Measurements from ENCODE around the gene SLC5A6.

Gene SLC5A6

GRCh38 chr2:27217173-27218121 is 5.4 kb upstream of the SLC5A6 start, which contains the start of gene CAD:
CAD (plus strand) TSS chr2:27217369; CDS start chr2:27217552, 183 bp downstream.
- no peak for DNase-seq (ENCODE audit: low read depth, low spot score)
- TF ChIP-seq FOXP2 (optimal IDR thresholded peaks at IDR 0.05; ENCODE audit: control extremely low read depth, extremely low read length, insufficient read depth) (no peak), POLR2AphosphoS5 (IDR thresholded peaks at IDR 0.05; ENCODE audit: borderline replicate concordance, low read depth, low read length) (peak; percentile 92)
- H3K9ac ChIP-seq (ENCODE audit: insufficient read length), result peak within 1 kb of the TSS; percentile 80
- no peaks in the 10 kb centered on the region for H3K9me3 ChIP-seq (ENCODE audit: low read depth, low read length)
- H3K4me3 ChIP-seq, result peak within 1 kb of the TSS; percentile 85
- H3K27ac ChIP-seq, result peak within 1 kb of the TSS; percentile 93
- peaks cover 61% of the 10 kb centered on the region for H3K36me3 ChIP-seq (ENCODE audit: insufficient read depth, low read length)

- Histone ChIP-seq H3K36me3 (ENCODE audit: insufficient read depth, low read length) (peaks cover 53% of the 10 kb centered on the region), H3K9ac (ENCODE audit: insufficient read length) (no peak overlapping the region), H3K4me3 (peak overlapping the region; percentile 85), H3K9me3 (ENCODE audit: low read depth, low read length) (no peaks in the 10 kb centered on the region), H3K27ac (peak overlapping the region; percentile 93)
- TF ChIP-seq POLR2AphosphoS5 (IDR thresholded peaks at IDR 0.05; ENCODE audit: borderline replicate concordance, low read depth, low read length) (no peak), EZH2 (IDR thresholded peaks at IDR 0.05) (no peak), FOXP2 (optimal IDR thresholded peaks at IDR 0.05; ENCODE audit: control extremely low read depth, extremely low read length, insufficient read depth) (no peak)
- DNase-seq (ENCODE audit: low read depth, low spot score), result no peak
These were observed 4.5 kb upstream of the SLC5A6 start for GRCh38 chr2:27216416-27217137.

- H3K27ac ChIP-seq, result peak overlapping the region; percentile 93
- H3K36me3 ChIP-seq (ENCODE audit: insufficient read depth, low read length), result peaks cover 40% of the 10 kb centered on the region
- DNase-seq (ENCODE audit: low read depth, low spot score), result no peak
These were observed 2.9 kb upstream of the SLC5A6 start for GRCh38 chr2:27214941-27215340.

GRCh38 chr2:27212626-27213471 is 781 bp upstream of the SLC5A6 start:
- peak overlapping the region; percentile 93 for H3K27ac ChIP-seq
- H3K4me3 ChIP-seq, result peak overlapping the region; percentile 80
- TF ChIP-seq EZH2 (IDR thresholded peaks at IDR 0.05) (no peak), FOXP2 (optimal IDR thresholded peaks at IDR 0.05; ENCODE audit: control extremely low read depth, extremely low read length, insufficient read depth) (no peak), POLR2AphosphoS5 (IDR thresholded peaks at IDR 0.05; ENCODE audit: borderline replicate concordance, low read depth, low read length) (0 out of 2 replicates have a peak, but pooled peaks have one; percentile 36)
- H3K9me3 ChIP-seq (ENCODE audit: low read depth, low read length), result no peaks in the 10 kb centered on the region
- peak overlapping the region; percentile 97 for H3K9ac ChIP-seq (ENCODE audit: insufficient read length)
- peaks cover 42% of the 10 kb centered on the region for H3K36me3 ChIP-seq (ENCODE audit: insufficient read depth, low read length)
- no peak for DNase-seq (ENCODE audit: low read depth, low spot score)

More at GRCh38 chr2:27214941-27215340, 2.9 kb upstream of the SLC5A6 start:
- no peaks in the 10 kb centered on the region for H3K9me3 ChIP-seq (ENCODE audit: low read depth, low read length)
- H3K4me3 ChIP-seq, result peak overlapping the region; percentile 53
- peak overlapping the region; percentile 27 for H3K9ac ChIP-seq (ENCODE audit: insufficient read length)
- TF ChIP-seq EZH2 (IDR thresholded peaks at IDR 0.05) (no peak), POLR2AphosphoS5 (IDR thresholded peaks at IDR 0.05; ENCODE audit: borderline replicate concordance, low read depth, low read length) (no peak), FOXP2 (optimal IDR thresholded peaks at IDR 0.05; ENCODE audit: control extremely low read depth, extremely low read length, insufficient read depth) (no peak)

- Histone ChIP-seq H3K27ac (peak overlapping the region; percentile 93), H3K9ac (ENCODE audit: insufficient read length) (peak overlapping the region; percentile 97), H3K9me3 (ENCODE audit: low read depth, low read length) (no peaks in the 10 kb centered on the region), H3K36me3 (ENCODE audit: insufficient read depth, low read length) (peaks cover 51% of the 10 kb centered on the region), H3K4me3 (peak overlapping the region; percentile 80)
- DNase-seq (ENCODE audit: low read depth, low spot score), result no peak
- no peak for TF ChIP-seq FOXP2 (optimal IDR thresholded peaks at IDR 0.05; ENCODE audit: control extremely low read depth, extremely low read length, insufficient read depth)
- TF ChIP-seq EZH2 (IDR thresholded peaks at IDR 0.05), result no peak
- no peak for TF ChIP-seq POLR2AphosphoS5 (IDR thresholded peaks at IDR 0.05; ENCODE audit: borderline replicate concordance, low read depth, low read length)
These were observed 676 bp downstream of the SLC5A6 start for GRCh38 chr2:27211241-27211942.

GRCh38 chr2:27209621-27210401 is 2.3 kb downstream of the SLC5A6 start:
- H3K27ac ChIP-seq, result peak overlapping the region; percentile 80
- no peak for DNase-seq (ENCODE audit: low read depth, low spot score)
- no peaks in the 10 kb centered on the region for H3K9me3 ChIP-seq (ENCODE audit: low read depth, low read length)
- peaks cover 57% of the 10 kb centered on the region for H3K36me3 ChIP-seq (ENCODE audit: insufficient read depth, low read length)
- peak overlapping the region; percentile 69 for H3K4me3 ChIP-seq
- peak overlapping the region; percentile 64 for H3K9ac ChIP-seq (ENCODE audit: insufficient read length)
- TF ChIP-seq EZH2 (IDR thresholded peaks at IDR 0.05), result no peak
- TF ChIP-seq POLR2AphosphoS5 (IDR thresholded peaks at IDR 0.05; ENCODE audit: borderline replicate concordance, low read depth, low read length), result no peak
- TF ChIP-seq FOXP2 (optimal IDR thresholded peaks at IDR 0.05; ENCODE audit: control extremely low read depth, extremely low read length, insufficient read depth), result no peak

All from SK-N-MC (cell line).